Left ventricle myocardium inferior (tissue), 1 donor: ENCODE data around the gene NUAK1. TPM values are rescaled to one million over a fixed set of nuclear protein-coding genes. Genes with fewer than 3 reads are reported as not detected.

ENCODE experiments used
- DNase-seq: peaks from one replicate; pipeline ENCODE4 v3.0.0-alpha.2; 2020
- H3K27ac ChIP-seq: fragments of 200-600 bp; replicated peaks from 2 replicates; pipeline ENCODE4 v1.8.0; 2021
- H3K27me3 ChIP-seq: fragments of 200-600 bp; 2 replicates; pipeline ENCODE4 v1.8.0; 2021; ENCODE audit warnings: low read depth
- H3K36me3 ChIP-seq: fragments of 200-600 bp; 2 replicates; pipeline ENCODE4 v1.8.0; 2021
- H3K4me1 ChIP-seq: fragments of 200-600 bp; 2 replicates; pipeline ENCODE4 v1.8.0; 2021
- H3K4me3 ChIP-seq: fragments of 200-600 bp; 2 replicates; pipeline ENCODE4 v1.8.0; 2021; ENCODE audit warnings: mild to moderate bottlenecking, moderate library complexity
- H3K9me3 ChIP-seq: fragments of 200-600 bp; replicated peaks from 2 replicates; pipeline ENCODE4 v1.8.0; 2021
- CTCF ChIP-seq: fragments of 200-600 bp; IDR thresholded peaks from 2 replicates; pipeline ENCODE4 v1.8.0; 2021; ENCODE audit warnings: antibody characterized with exemption, mild to moderate bottlenecking, borderline replicate concordance
- intact Hi-C: fragments of 100-400 bp; cut with micrococcal nuclease; formaldehyde crosslinking; loops from one replicate; pipeline ENCODE4 v1.11.0; 2022
- total RNA-seq: library from RNA; stranded (reverse); fragmentation: NEBNext Ultra II Directional; extraction: Animal tissue kit (Norgen Biotek cat#: 25700); gene quantifications from one replicate; pipeline ENCODE4 v1.2.1, GENCODE V29; 2021
- donor health status: DM: no; HTN: yes; CAD: no; lungs with severe emphysema.

NUAK1 gene
- total RNA-seq, 1 donor from 2014 or later, result 42.1 TPM

DNA sequence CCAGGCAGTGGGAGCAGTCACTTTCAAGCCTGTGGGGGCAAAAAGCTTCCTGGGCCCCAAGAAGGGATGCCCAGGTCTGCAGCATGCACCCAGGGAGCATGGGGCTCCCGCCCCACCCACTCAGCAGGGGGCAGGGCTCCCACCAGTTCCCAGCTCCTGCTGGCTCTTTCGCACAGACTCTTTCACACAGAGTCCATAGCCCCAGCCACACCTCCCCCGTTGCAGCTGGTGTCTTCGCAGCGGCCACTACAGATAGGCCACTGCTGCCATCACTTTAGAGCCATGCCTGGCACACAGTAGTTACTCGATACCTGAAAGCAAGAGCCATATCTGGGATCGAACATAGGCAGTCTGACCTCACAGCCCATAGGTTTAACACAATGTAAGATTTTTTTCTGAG, 98.2 kb downstream of the NUAK1 start:
- Histone ChIP-seq H3K36me3 (no peaks in the 10 kb centered on the region), H3K4me1 (peaks cover 10% of the 10 kb centered on the region), H3K27ac (no peak overlapping the region), H3K9me3 (no peaks in the 10 kb centered on the region), H3K4me3 (no peak overlapping the region), H3K27me3 (no peaks in the 10 kb centered on the region)
- no peak for TF ChIP-seq CTCF
- intact Hi-C loops, result no loop called here
- DNase-seq, result no peak

DNA sequence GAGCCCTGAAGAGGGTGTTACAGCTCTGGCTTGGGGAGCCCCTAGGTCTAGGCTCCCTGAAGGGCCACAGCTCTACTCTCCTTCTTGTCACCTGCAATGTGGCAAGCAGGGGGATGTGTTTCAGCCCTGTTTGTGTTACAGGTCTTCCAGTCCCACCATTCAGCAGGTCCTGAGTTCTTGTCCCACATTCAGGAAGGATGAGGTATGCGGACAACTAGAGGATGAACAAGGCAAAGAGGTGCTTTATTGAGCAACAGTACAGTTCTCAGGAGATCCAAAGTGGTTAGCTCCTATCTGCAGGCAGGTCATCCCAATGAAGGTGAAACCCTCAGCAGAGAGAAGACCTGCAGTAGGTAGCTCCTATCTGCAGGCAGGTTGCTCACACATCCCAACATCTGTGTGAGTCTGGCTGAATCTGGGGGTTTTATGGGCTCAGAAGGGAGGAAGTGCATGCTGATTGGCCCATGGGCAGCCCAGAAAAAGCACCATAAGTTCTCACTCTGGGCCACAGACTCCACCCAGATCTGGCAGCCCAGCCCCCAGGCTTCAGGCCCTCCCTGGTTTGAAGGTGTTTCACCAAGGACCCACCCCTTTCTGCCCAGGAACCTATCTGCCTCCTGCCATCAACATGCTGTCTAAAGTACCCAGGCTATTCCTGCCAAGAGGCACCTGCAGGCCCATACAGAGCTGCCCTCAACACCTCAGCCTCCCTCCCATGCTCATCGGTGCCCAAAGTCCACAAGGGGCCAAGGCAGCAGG, 98.9 kb downstream of the NUAK1 start:
- no peak for TF ChIP-seq CTCF
- peaks cover 3% of the 10 kb centered on the region for H3K4me1 ChIP-seq
- no peak overlapping the region for H3K27ac ChIP-seq
- intact Hi-C loops, result no loop called here
- H3K27me3 ChIP-seq, result no peaks in the 10 kb centered on the region
- no peaks in the 10 kb centered on the region for H3K9me3 ChIP-seq
- DNase-seq, result no peak
- no peaks in the 10 kb centered on the region for H3K36me3 ChIP-seq
- H3K4me3 ChIP-seq, result no peak overlapping the region

- H3K36me3 ChIP-seq, result no peaks in the 10 kb centered on the region
- H3K27ac ChIP-seq, result no peak overlapping the region
- H3K4me3 ChIP-seq, result no peak overlapping the region
- H3K9me3 ChIP-seq, result no peaks in the 10 kb centered on the region
- no peaks in the 10 kb centered on the region for H3K4me1 ChIP-seq
- intact Hi-C loops, result no loop called here
- DNase-seq, result no peak
- no peaks in the 10 kb centered on the region for H3K27me3 ChIP-seq
- TF ChIP-seq CTCF, result no peak
Observed at GRCh38 chr12:106039242-106039641, 99.5 kb downstream of the NUAK1 start.

DNA sequence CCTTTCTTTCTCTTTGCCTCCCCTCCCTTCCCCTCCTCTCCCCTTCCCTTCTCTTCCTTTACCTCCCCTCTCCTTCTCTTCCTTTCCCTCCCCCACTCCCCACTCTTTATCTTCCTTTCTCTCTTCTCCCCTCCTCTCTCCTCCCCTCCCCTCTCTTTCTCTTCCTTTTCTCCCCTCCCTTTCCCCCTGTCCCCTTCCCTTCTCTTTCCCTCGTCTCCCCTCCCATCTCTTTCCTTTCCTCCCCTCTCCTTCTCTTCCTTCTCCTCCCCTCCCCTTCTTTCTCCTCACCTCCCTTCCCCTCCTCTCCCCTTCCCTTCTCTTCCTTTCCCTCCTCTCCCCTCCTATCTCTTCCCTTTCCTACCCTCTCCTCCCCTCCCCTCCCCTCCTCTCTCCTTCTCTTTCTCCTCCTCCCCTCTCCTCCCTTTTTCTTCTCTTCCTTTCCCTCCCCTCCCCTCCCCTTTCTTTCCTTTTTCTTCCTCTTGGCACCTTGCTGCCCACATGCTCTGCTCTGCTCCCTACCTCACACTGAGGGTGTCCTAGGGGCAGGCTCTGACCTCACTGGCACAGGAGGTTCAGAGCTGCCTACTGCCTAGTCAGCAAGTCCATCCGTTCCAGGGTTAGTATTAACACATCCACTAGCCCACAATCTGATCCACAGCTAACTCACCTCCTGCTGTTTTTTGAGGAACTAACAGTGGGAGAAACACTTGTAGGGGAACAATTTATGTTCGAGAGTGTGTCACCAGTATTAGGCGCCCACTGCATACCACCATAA, 101.0 kb downstream of the NUAK1 start:
- no peaks in the 10 kb centered on the region for H3K27me3 ChIP-seq
- H3K27ac ChIP-seq, result no peak overlapping the region
- no peaks in the 10 kb centered on the region for H3K4me1 ChIP-seq
- no peak for TF ChIP-seq CTCF
- no peaks in the 10 kb centered on the region for H3K36me3 ChIP-seq
- intact Hi-C loops, result no loop called here
- no peak overlapping the region for H3K4me3 ChIP-seq
- DNase-seq, result no peak
- H3K9me3 ChIP-seq, result no peaks in the 10 kb centered on the region

DNA sequence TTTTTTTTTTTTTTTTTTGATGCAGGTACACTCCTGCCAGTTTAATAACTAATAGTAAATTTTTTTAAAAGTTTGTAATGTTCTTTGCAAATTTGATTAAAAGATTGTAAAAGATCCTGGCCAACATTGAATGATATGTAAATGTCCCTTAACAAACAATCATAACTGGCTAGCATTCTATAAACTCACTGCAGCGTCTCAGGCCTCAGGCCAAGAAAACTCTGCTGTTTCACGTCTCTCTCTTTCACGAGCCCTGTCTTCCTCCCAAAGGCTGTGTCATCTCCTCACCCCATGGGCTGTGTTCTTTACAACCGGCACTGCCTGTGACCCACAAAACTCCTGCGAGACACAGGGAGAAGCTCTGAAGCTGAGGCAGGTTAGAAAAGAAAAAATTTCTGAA, 103.3 kb downstream of the NUAK1 start:
- no peak overlapping the region for H3K27ac ChIP-seq
- intact Hi-C loops, result no loop called here
- H3K36me3 ChIP-seq, result no peaks in the 10 kb centered on the region
- no peak for TF ChIP-seq CTCF
- no peaks in the 10 kb centered on the region for H3K27me3 ChIP-seq
- H3K9me3 ChIP-seq, result no peaks in the 10 kb centered on the region
- no peak for DNase-seq
- peaks cover 5% of the 10 kb centered on the region for H3K4me1 ChIP-seq
- no peak overlapping the region for H3K4me3 ChIP-seq
